ENCODE data around the gene SVEP1. TPM values are rescaled to one million over a fixed set of nuclear protein-coding genes. Genes with fewer than 3 reads are reported as not detected.
"Not testable (repeated sequence)": the region's sequence is repeated elsewhere in the genome, so short reads cannot be mapped to it uniquely, and the experiment has no call there.

SVEP1 gene
- total and polyA plus RNA-seq, 2 experiments from 2014 or later, result 0.18 to 0.63 TPM

- TF ChIP-seq, protein P1, sequence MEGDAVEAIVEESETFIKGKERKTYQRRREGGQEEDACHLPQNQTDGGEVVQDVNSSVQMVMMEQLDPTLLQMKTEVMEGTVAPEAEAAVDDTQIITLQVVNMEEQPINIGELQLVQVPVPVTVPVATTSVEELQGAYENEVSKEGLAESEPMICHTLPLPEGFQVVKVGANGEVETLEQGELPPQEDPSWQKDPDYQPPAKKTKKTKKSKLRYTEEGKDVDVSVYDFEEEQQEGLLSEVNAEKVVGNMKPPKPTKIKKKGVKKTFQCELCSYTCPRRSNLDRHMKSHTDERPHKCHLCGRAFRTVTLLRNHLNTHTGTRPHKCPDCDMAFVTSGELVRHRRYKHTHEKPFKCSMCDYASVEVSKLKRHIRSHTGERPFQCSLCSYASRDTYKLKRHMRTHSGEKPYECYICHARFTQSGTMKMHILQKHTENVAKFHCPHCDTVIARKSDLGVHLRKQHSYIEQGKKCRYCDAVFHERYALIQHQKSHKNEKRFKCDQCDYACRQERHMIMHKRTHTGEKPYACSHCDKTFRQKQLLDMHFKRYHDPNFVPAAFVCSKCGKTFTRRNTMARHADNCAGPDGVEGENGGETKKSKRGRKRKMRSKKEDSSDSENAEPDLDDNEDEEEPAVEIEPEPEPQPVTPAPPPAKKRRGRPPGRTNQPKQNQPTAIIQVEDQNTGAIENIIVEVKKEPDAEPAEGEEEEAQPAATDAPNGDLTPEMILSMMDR (conservative IDR thresholded peaks at IDR 0.05; ENCODE audit: low read depth in 2 of 2), result no peak
- TF ChIP-seq EZH2phosphoT487 (IDR thresholded peaks at IDR 0.05; ENCODE audit: unreplicated experiment) (no peak), STAT1 (IDR thresholded peaks at IDR 0.05; ENCODE audit: unreplicated experiment) (no peak), ZNF331 (CRISPR knock-in tag; IDR thresholded peaks at IDR 0.05; ENCODE audit: low read depth) (no peak), CREB1 (CRISPR knock-in tag; IDR thresholded peaks at IDR 0.05; ENCODE audit: low read depth) (no peak)
- TF ChIP-seq, protein P2, sequence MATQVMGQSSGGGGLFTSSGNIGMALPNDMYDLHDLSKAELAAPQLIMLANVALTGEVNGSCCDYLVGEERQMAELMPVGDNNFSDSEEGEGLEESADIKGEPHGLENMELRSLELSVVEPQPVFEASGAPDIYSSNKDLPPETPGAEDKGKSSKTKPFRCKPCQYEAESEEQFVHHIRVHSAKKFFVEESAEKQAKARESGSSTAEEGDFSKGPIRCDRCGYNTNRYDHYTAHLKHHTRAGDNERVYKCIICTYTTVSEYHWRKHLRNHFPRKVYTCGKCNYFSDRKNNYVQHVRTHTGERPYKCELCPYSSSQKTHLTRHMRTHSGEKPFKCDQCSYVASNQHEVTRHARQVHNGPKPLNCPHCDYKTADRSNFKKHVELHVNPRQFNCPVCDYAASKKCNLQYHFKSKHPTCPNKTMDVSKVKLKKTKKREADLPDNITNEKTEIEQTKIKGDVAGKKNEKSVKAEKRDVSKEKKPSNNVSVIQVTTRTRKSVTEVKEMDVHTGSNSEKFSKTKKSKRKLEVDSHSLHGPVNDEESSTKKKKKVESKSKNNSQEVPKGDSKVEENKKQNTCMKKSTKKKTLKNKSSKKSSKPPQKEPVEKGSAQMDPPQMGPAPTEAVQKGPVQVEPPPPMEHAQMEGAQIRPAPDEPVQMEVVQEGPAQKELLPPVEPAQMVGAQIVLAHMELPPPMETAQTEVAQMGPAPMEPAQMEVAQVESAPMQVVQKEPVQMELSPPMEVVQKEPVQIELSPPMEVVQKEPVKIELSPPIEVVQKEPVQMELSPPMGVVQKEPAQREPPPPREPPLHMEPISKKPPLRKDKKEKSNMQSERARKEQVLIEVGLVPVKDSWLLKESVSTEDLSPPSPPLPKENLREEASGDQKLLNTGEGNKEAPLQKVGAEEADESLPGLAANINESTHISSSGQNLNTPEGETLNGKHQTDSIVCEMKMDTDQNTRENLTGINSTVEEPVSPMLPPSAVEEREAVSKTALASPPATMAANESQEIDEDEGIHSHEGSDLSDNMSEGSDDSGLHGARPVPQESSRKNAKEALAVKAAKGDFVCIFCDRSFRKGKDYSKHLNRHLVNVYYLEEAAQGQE (IDR thresholded peaks at IDR 0.05; ENCODE audit: unreplicated experiment), result no peak
Observed at GRCh38 chr9:110536822-110537221, 42.7 kb downstream of the SVEP1 start (continued).

GRCh38 chr9:110534162-110534561 lies 45.4 kb downstream of the SVEP1 start:
- not testable (repeated sequence) for H3K4me3 ChIP-seq; H3K27ac ChIP-seq (ENCODE audit: low read depth); DNase-seq (ENCODE audit: low spot score); H4K20me1 ChIP-seq (replicated peaks; ENCODE audit: insufficient read depth); H2AFZ ChIP-seq; H3K36me3 ChIP-seq (ENCODE audit: insufficient read depth); H3K4me2 ChIP-seq; H3F3A ChIP-seq (replicated peaks; ENCODE audit: low read depth); H3K4me1 ChIP-seq (ENCODE audit: insufficient read depth); ATAC-seq; H3K79me2 ChIP-seq (replicated peaks; ENCODE audit: insufficient read depth); H3K27me3 ChIP-seq (ENCODE audit: insufficient read depth); H3K4me3 Mint-ChIP-seq; H3K9me2 ChIP-seq (ENCODE audit: insufficient read depth); H3K4me1 Mint-ChIP-seq; H3K27me3 Mint-ChIP-seq (ENCODE audit: insufficient read depth, low read depth, poor library complexity); H3K36me3 Mint-ChIP-seq (ENCODE audit: low read depth); H3K27ac Mint-ChIP-seq
- peaks cover 12% of the 10 kb centered on the region; the same call in 2 of the 3 replicates for H3K9me3 Mint-ChIP-seq

- TF ChIP-seq ETS1 (IDR thresholded peaks at IDR 0.05), result no peak
- Histone ChIP-seq H3K27ac (ENCODE audit: low read depth) (no peak overlapping the region), H3F3A (replicated peaks; ENCODE audit: low read depth) (no peaks in the 10 kb centered on the region), H3K4me1 (ENCODE audit: insufficient read depth) (no peaks in the 10 kb centered on the region), H2AFZ (no peak overlapping the region), H3K27me3 (ENCODE audit: insufficient read depth) (no peaks in the 10 kb centered on the region), H3K36me3 (ENCODE audit: insufficient read depth) (no peaks in the 10 kb centered on the region), H4K20me1 (replicated peaks; ENCODE audit: insufficient read depth) (no peaks in the 10 kb centered on the region), H3K4me3 (no peak overlapping the region), H3K9me2 (ENCODE audit: insufficient read depth) (no peaks in the 10 kb centered on the region), H3K4me2 (no peak overlapping the region), H3K79me2 (replicated peaks; ENCODE audit: insufficient read depth) (no peaks in the 10 kb centered on the region)
- ATAC-seq (no peak), DNase-seq (ENCODE audit: low spot score) (no peak)
- Mint-ChIP-seq H3K9me3 (peaks cover 12% of the 10 kb centered on the region; the same call in 2 of the 3 replicates), H3K27me3 (ENCODE audit: insufficient read depth, low read depth, poor library complexity) (no peaks in the 10 kb centered on the region), H3K4me1 (no peaks in the 10 kb centered on the region), H3K27ac (no peak overlapping the region), H3K36me3 (ENCODE audit: low read depth) (no peaks in the 10 kb centered on the region), H3K4me3 (no peak overlapping the region)
Observed at GRCh38 chr9:110532908-110533665, 46.5 kb downstream of the SVEP1 start.
